Stomach (tissue), 9 donors: ENCODE measurements around the gene TSHZ2. TPM values are rescaled to one million over a fixed set of nuclear protein-coding genes. Genes with fewer than 3 reads are reported as not detected.

Experiments
- DNase-seq, 2 donors: peaks; one replicate each; pipeline versions ENCODE4 v3.0.0 to v3.0.0-alpha.2; 2013 to 2019
- H3K27ac ChIP-seq, 5 donors: fragments of 200-600 bp in 4 of 5; sonication (generic) in 4 of 5; one replicate each; pipeline ENCODE4 v1.5.1; 2013 to 2019; ENCODE audit warnings: mild to moderate bottlenecking in 1 of 5, moderate library complexity in 1 of 5
- H3K27me3 ChIP-seq, 3 donors: fragments of 200-600 bp; sonication (generic); one replicate each; pipeline ENCODE4 v1.5.1; 2017 to 2019; ENCODE audit warnings: mixed run types in 1 of 3
- H3K36me3 ChIP-seq, 4 donors: fragments of 200-600 bp; sonication (generic); 1 replicate in 3 of 4; 2 replicates in 1 of 4; pipeline ENCODE4 v1.5.1; 2016 to 2019
- H3K4me1 ChIP-seq, 4 donors: fragments of 200-600 bp; sonication (generic); one replicate each; pipeline ENCODE4 v1.5.1; 2016 to 2019
- H3K4me3 ChIP-seq, 4 donors: fragments of 200-600 bp; sonication (generic) in 3 of 4; one replicate each; pipeline ENCODE4 v1.5.1; 2016 to 2019; ENCODE audit warnings: mild to moderate bottlenecking in 1 of 4
- H3K9me3 ChIP-seq, 4 donors: fragments of 200-600 bp; sonication (generic); one replicate each; pipeline ENCODE4 v1.5.1; 2016 to 2019
- CTCF ChIP-seq, 7 experiments: fragments of 450-650 bp in 4 of 7; fragments of 200-600 bp in 3 of 7; sonication (generic) in 3 of 7; IDR thresholded peaks; one replicate each; pipeline ENCODE4 v1.5.1; 2016 to 2019; ENCODE audit warnings: antibody characterized with exemption in 7 of 7, control low read depth in 2 of 7, mild to moderate bottlenecking in 1 of 7
- EP300 ChIP-seq: sonication (generic); formaldehyde crosslinking; IDR thresholded peaks from one replicate; pipeline ENCODE4 v1.6.1; 2017; ENCODE audit warnings: antibody characterized with exemption
- POLR2A ChIP-seq, 4 donors: fragments of 450-650 bp; IDR thresholded peaks; one replicate each; pipeline ENCODE4 v1.6.1; 2016; ENCODE audit warnings: antibody characterized with exemption in 4 of 4, control low read depth in 2 of 4, mild to moderate bottlenecking in 1 of 4, moderate library complexity in 1 of 4
- POLR2AphosphoS5 ChIP-seq, 3 donors: sonication (generic); formaldehyde crosslinking; IDR thresholded peaks; one replicate each; pipeline ENCODE4 v1.6.1; 2016; ENCODE audit warnings: antibody characterized with exemption in 3 of 3
- WGBS, 5 donors: extraction: QIAGEN DNeasy Blood & Tissue Kit in 3 of 5; methylation state at CpG; one replicate each; pipeline versions ENCODE4 v1.1.5 to v1.1.7; 2013 to 2018; 5-methylcytosine and 5-hydroxymethylcytosine counted together
- intact Hi-C: fragments of 100-400 bp; cut with DNase I; formaldehyde crosslinking; loops from one replicate; pipeline ENCODE4 v1.15.1; 2023; ENCODE audit warnings: low total_unique reads
- polyA plus RNA-seq, 3 donors: library from polyadenylated mRNA; stranded (reverse); fragments of 200-250 nt; gene quantifications; one replicate each; pipeline ENCODE4 v1.2.3, GENCODE V29; 2013
- total RNA-seq, 5 donors: library from RNA; depleted of rRNA; stranded (reverse); fragments of >200 nt; gene quantifications; one replicate each; pipeline versions ENCODE4 v1.1.0 to v1.2.3, GENCODE V29; 2014 to 2016
- donor health status: healthy with polysubstance abuse.
- donor health status: Bipolar disorder and iron deficiency.
- donor health status: healthy.

The TSHZ2 gene
- total and polyA plus RNA-seq, 8 donors: 2.9 to 20.5 (median 5.8) TPM

GRCh38 chr20:53245574-53245973, 273.4 kb downstream of the TSHZ2 start:
- Histone ChIP-seq H3K9me3 (no peaks in the 10 kb centered on the region), H3K27ac (no peak overlapping the region), H3K4me3 (no peak overlapping the region), H3K27me3 (no peaks in the 10 kb centered on the region), H3K4me1 (no peaks in the 10 kb centered on the region), H3K36me3 (no peaks in the 10 kb centered on the region)
- intact Hi-C loops: no loop called here
- no peak for TF ChIP-seq POLR2AphosphoS5 (IDR thresholded peaks at IDR 0.05)
- no peak for TF ChIP-seq EP300
- TF ChIP-seq CTCF (IDR thresholded peaks at IDR 0.05): no peak
- no peak for TF ChIP-seq POLR2A (IDR thresholded peaks at IDR 0.05)
- 83 to 97% (median 89%) methylated on average over 1 of the region's 1 CpG for WGBS, 5 donors
- no peak for DNase-seq

- Histone ChIP-seq H3K4me1 (no peaks in the 10 kb centered on the region), H3K27ac (no peak overlapping the region), H3K27me3 (no peaks in the 10 kb centered on the region), H3K4me3 (no peak overlapping the region), H3K9me3 (no peaks in the 10 kb centered on the region), H3K36me3 (no peaks in the 10 kb centered on the region)
- 82 to 87% (median 85%) methylated on average over 9 of the region's 9 CpGs for WGBS, 5 donors
- DNase-seq: no peak
- no peak for TF ChIP-seq CTCF (IDR thresholded peaks at IDR 0.05)
- TF ChIP-seq POLR2A (IDR thresholded peaks at IDR 0.05): no peak
- no peak for TF ChIP-seq EP300
- TF ChIP-seq POLR2AphosphoS5 (IDR thresholded peaks at IDR 0.05): no peak
- intact Hi-C loops: no loop called here
Observed at GRCh38 chr20:53247468-53248103, 275.4 kb downstream of the TSHZ2 start.

GRCh38 chr20:53250456-53250855, 278.3 kb downstream of the TSHZ2 start:
- no peak for TF ChIP-seq POLR2AphosphoS5 (IDR thresholded peaks at IDR 0.05)
- no peak for TF ChIP-seq CTCF (IDR thresholded peaks at IDR 0.05)
- no peak for TF ChIP-seq EP300
- TF ChIP-seq POLR2A (IDR thresholded peaks at IDR 0.05): no peak
- Histone ChIP-seq H3K4me1 (no peaks in the 10 kb centered on the region), H3K27ac (no peak overlapping the region), H3K27me3 (no peaks in the 10 kb centered on the region), H3K9me3 (no peaks in the 10 kb centered on the region), H3K36me3 (peaks cover 0 to 11% (median 2%) of the 10 kb centered on the region in 4 donors), H3K4me3 (no peak overlapping the region)
- 55 to 67% (median 60%) methylated on average over 4 of the region's 4 CpGs for WGBS, 5 donors
- intact Hi-C loops: no loop called here
- DNase-seq: no peak

- H3K9me3 ChIP-seq: no peaks in the 10 kb centered on the region
- H3K4me3 ChIP-seq: no peak overlapping the region
- H3K36me3 ChIP-seq: peaks cover 0 to 11% (median 2%) of the 10 kb centered on the region in 4 donors
- H3K27ac ChIP-seq: no peak overlapping the region
- 82 to 86% (median 83%) methylated on average over 5 of the region's 5 CpGs for WGBS, 5 donors
- no peaks in the 10 kb centered on the region for H3K4me1 ChIP-seq
- intact Hi-C loops: no loop called here
- no peak for DNase-seq
- TF ChIP-seq CTCF (IDR thresholded peaks at IDR 0.05) (no peak), EP300 (no peak), POLR2AphosphoS5 (IDR thresholded peaks at IDR 0.05) (no peak), POLR2A (IDR thresholded peaks at IDR 0.05) (no peak)
- no peaks in the 10 kb centered on the region for H3K27me3 ChIP-seq
Observed at GRCh38 chr20:53252002-53252401, 279.8 kb downstream of the TSHZ2 start.
